GM12801 (cell line): ENCODE measurements around the gene PKNOX2.

Experiments
- TF ChIP-seq, protein P1 (sequence below): IDR thresholded peaks from one replicate; pipeline ENCODE4 v1.5.1; 2011; ENCODE audit warnings: control low read depth; ENCODE audit not compliant: insufficient read length; ENCODE audit errors: extremely low read depth

PKNOX2 gene

DNA sequence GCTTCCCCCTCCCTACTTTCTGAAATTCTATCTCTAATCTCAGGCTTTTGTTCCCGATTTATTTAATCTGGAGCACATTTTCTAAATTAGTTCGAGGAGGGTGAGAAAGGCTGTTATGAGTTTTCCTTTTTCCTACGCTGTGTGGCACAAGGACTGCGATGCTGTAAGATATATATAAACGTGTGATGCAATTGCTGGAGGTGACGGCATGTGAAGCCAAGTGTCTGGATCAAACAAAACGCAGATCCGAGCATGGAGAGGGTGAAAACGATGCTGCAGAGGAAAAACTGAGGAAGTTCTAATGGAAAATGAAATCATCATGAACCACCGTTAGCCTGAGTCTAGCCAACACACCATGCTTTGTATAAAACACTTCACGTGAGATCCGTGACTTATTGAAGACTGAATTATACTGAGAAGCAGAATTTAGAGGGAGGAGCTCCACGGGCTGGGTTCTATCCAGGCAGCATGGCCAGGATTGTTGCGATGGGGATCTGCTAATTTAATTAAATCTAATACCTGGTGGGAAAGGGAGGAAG, 4.4 kb downstream of the PKNOX2 start:
- TF ChIP-seq, protein P1, sequence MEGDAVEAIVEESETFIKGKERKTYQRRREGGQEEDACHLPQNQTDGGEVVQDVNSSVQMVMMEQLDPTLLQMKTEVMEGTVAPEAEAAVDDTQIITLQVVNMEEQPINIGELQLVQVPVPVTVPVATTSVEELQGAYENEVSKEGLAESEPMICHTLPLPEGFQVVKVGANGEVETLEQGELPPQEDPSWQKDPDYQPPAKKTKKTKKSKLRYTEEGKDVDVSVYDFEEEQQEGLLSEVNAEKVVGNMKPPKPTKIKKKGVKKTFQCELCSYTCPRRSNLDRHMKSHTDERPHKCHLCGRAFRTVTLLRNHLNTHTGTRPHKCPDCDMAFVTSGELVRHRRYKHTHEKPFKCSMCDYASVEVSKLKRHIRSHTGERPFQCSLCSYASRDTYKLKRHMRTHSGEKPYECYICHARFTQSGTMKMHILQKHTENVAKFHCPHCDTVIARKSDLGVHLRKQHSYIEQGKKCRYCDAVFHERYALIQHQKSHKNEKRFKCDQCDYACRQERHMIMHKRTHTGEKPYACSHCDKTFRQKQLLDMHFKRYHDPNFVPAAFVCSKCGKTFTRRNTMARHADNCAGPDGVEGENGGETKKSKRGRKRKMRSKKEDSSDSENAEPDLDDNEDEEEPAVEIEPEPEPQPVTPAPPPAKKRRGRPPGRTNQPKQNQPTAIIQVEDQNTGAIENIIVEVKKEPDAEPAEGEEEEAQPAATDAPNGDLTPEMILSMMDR = no peak

DNA sequence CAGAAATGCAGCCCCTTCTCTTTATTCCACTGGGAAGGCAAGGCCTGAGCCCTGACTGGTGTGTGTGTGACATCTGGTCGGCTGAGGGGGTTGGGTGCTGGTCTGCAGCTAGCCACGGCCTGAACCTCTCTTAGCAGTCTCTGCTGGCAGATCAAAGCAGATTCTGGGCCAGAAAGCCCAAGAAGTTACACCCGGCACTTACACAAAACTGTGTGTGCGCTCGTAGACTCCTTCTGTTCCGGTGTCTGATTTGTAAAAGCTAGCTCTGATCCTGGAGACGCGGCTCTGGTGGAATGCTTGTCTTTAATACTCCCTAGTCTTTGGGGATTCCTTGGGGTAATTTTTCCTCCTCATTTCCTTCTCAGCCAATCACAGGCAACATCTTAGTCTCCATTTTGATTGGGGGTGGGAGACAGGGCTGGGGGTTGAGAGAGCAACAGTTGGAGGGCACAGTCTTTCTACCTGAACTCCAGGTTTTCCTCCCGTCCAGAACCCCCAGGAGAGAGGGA, 5.5 kb downstream of the PKNOX2 start:
- TF ChIP-seq, protein P1 = no peak

DNA sequence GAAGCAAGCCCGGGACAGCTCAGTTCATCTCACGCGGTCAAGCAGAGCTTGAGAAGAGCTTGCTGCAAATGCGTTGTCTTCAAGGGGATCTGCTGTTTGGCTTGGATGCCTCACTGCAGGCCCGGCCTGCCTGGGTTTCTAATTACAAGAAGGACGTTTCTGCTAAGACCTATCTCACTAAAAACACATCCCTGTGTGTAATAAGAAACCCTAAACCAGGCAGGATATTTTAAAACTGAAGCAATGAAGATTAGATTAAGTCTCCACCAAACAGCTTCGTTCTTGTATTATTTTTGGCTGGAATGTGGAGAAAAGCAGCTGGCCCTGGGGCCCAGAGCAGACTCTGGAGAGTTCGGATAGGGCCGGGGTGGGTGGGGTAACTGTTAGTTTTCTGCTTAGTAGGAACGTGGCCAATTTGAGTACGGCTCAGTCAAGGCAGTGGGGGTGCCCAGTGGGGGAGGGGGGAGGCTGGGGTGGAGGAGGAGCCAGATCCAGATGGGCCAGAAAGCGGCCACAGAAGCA, 6.0 kb downstream of the PKNOX2 start:
- TF ChIP-seq, protein P1 = no peak

DNA sequence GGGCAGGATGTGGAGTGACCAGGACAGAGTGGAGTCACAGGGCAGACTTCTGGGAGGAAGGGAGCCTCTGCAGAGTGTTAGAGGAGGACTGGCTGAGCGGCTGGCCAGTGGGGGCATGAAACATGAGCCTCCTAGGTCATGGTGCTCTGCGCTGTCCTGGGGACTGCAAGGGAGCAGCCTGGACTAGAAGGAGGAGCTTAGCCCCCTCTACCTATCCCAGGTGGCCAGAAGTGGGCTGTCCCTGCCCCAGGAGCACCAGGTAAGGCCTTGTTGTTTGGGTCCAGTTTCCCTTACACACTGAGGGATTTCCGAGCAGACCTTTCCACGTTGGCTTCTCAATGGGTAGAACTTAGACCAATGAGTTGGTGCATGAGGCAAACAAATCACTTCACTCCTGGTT, 7.4 kb downstream of the PKNOX2 start:
- TF ChIP-seq, protein P1 = no peak

DNA sequence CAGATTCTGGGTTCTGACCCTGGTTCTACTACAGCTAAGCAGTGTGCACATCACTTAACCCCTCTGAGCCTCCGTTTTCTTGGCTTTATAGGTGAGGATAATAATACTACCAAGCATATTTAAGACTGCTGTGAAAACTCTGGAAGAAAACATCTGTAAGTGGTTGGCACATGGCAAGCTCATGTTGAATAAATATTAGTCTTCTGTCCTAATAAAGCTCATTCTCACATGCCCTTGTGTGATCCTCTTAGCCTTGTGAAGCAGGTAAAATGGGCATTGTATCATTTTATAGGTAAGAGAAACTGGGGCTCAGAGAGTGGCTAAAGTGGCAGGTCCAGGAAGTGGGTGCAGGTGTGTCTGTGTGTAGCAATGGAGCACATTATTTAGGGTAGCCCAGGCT, 8.5 kb downstream of the PKNOX2 start:
- TF ChIP-seq, protein P1 = no peak

DNA sequence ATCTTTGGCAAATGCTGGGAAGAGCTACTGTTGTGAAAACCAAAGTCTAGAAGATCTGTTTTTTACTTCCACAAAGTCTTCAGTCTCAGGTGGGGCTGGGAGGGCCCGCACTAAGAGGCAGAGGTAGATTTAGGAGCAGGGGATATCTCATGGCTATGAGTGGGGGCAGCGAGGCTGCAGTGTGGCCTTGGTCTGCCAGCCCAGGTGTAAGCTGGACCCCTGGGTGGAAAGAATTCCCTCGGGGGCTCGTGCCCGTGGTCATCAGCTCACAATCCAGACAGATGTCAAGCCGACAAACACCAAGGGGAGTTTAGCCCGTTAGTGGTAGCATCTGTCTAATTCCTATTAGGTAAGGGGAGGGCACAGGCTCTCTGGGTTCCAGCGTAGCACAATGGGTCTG, 9.0 kb downstream of the PKNOX2 start:
- TF ChIP-seq, protein P1 = no peak

DNA sequence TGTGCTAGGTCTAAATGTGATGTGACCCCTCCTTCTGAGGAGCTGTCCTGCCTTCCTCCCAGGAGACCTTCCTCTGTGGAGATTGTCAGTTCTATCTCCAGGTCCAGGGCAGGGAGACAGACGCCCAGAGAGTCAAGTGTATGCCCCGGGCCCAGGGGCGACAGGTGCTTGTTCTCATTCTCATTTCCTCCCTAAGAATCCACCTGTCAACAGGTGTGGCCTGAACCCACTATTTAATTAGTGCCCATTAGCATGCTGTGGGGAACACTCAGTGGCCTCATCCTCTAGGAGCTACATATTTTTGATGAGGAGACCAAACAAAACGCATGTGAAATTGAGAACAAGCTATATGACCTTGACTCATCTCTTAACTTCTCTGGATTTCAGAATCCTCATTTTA, 9.5 kb downstream of the PKNOX2 start:
- TF ChIP-seq, protein P1 = no peak
